HG02623 (cell line): ENCODE data around the gene SYNCRIP.
"Not testable (repeated sequence)": the region's sequence is repeated elsewhere in the genome, so short reads cannot be mapped to it uniquely, and the experiment has no call there.

ENCODE experiments used
- ATAC-seq: cut with Tn5 transposase; IDR thresholded peaks from one replicate; pipeline ENCODE4 v1.9.1; 2021; ENCODE audit warnings: moderate library complexity; ENCODE audit not compliant: unreplicated experiment

The SYNCRIP gene

DNA sequence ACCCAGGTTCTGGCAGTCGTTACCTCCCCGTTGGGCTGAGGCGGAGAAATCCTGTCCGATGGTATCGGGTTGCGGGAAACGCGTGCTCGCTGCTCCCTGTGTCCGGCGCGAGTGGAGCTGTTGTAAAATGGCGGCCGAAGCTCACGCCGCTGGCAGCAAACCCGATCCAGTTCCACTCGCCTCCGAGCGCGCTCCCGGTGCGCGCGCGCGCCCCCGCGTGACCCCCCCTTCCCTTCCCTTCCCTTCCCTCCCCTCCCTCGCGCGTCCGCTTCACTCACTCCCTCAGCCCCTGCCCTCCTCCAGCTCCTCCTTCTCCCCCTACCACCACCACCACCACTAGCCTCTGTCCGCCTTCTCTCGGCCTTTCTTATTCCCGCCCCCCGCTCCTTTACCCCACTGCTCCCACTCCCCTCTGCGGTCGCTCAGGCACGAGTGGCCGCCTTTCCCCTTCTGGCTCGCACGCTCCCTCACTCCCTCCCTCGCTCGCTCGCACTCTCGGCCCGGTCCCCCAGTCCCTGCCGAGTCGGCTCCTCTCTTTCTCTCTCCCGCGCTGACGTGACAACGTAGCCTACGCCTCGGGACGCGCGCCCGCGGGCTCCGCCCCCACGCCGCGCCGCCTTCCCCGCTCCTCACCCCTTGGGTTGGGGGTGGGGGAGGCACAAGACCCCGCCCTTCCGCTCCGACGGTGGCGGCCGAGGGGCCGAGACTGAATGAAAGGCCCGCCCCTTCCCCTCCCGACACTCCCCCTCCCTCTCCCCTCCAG lies at the start of gene SYNCRIP:
Gene SYNCRIP (minus strand): TSS at position 113 of the 763 bp plus-strand sequence. CDS start 1,447 bp downstream, outside the sequence.
- peak; percentile 70 for ATAC-seq

DNA sequence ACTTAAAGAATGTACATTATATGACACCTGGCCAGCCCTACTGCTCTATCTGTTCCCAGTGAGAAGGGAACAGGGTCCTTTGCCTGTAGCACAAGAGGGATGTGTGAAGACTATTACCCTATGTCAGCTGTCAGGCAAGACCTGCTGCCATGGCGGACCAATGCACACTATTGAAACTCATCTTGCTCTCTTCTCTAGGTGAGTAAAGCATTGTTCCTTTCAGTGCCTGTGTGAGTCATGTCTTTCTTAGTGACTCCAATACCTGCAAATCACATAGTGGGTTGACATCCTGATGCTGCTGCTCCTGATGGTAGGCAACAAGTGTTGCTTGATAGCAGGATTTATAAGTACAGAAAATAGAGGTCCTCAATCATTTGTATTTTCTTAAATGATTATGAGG lies 48.8 kb upstream of the SYNCRIP start:
- ATAC-seq, result no peak

DNA sequence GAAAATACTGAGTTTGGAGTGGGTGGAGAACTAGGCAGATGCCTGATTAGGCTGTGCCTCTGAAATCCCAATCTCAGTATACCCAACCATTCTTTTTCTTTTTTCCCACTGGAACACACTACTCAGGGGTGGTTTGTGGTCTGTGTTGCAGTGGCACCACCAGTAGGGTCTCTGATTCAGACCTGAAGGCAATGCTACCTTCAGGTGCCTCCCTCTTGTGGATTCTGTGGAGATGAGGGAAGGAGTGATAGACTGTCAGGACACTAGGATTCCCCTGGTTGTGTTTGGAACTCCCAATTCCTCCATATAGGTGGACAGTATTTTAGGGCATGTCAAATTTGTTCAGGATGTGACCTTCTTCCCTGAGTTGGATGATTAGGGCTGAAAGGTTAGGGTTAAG lies 47.4 kb upstream of the SYNCRIP start:
- no peak for ATAC-seq

DNA sequence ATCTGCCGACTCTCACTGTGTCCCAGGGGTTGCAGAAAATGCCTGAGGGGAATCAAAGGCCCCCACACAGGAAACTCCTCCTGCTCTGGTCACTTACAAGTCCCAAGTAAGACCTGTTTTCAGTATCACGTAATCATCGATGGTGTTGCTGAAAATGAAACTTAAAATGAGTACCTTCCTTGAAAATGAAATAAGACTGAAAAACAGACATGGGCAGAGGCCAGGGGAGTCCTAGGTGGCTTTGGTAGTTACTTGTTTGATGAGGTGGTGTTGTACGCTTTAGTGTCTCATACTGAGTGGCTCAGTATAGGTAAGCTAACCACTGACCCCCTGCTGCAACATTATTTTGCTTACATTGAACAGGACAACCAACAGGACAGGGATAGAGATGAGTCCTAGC lies 43.0 kb upstream of the SYNCRIP start:
- peak; percentile 89 for ATAC-seq

DNA sequence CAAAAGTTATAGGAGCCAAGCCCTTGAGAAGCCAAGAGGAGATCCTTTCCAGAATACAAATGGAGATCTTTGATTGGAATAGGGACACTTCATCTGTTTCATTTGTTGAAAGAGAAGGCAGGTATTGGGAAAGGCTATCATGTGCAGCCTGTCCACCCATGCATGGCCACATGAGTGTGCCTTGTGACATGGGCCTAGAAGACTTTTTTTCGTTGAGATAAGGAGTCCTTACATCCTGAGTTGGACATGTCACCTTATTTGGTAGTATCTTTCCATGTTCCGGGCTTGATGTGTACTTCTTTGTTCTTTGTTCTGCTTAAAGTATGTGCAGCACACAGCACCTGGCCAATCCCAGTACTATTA lies 42.1 kb upstream of the SYNCRIP start:
- ATAC-seq, result no peak

DNA sequence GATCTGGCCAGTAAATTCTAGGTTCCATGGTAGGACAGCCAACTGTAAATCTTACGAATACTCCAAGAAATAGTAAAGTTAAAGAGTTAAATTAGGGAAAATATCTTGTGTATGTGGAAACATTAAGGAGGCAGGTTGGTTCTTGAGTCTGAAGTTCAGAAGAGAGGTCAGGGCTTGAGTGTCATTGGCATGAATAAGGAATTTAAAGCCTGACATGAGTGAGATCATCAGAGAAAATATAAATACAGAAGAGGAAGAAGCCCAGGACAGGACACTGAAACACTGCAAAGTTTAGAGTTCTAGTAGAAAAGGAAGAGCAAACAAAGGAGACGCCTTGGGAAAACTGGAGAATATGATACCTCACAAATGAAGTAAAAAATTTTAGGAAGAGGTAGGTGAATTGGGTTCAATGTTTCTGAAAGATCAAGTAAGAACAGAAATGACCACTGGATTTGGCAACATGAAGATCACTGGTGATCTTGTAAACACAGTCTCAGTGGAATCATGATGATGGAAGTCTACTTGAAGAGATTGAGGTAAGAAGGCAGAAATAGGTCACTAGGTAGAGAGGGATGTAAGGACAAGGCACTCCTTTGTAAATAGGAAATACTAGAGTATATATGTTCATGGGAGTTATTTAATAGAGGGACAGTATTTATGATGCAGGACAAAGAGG lies 41.6 kb upstream of the SYNCRIP start:
- no peak for ATAC-seq

DNA sequence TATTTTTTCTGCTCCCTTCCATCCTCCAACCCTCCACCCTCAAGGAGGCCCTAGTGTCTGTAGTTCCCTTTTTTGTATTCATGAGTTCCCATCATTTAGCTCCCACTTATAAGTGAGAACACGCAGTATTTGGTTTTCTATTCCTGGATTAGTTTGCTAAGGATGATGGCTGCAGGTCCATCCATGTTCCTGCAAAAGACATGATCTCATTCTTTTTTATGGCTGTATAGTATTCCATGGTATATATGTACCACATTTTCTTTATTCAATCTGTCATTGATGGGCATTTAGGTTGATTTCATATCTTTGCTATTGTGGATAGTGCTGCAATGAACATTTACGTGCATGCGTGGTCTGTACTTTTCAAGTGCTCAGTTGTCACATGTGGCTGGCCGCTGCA lies 39.2 kb upstream of the SYNCRIP start:
- ATAC-seq, result not testable (repeated sequence)

DNA sequence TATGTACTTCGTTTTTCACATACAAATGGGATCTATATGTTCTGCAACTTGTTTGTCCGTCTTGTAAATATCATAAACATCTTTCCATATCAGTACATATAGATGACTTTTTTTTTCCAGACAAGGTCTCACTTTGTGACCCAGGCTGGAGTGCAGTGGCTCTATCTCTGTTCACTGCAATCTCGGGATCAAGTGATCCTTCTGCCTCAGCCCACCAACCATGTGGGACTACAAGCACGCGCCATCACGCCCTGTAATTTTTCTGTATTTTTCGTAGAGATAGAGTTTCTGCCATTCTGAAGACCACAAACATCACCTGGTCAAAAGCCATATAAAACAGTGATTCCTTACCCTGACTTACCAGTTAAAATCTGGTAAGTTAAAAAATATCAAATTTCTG lies 37.7 kb upstream of the SYNCRIP start:
- ATAC-seq, result no peak

DNA sequence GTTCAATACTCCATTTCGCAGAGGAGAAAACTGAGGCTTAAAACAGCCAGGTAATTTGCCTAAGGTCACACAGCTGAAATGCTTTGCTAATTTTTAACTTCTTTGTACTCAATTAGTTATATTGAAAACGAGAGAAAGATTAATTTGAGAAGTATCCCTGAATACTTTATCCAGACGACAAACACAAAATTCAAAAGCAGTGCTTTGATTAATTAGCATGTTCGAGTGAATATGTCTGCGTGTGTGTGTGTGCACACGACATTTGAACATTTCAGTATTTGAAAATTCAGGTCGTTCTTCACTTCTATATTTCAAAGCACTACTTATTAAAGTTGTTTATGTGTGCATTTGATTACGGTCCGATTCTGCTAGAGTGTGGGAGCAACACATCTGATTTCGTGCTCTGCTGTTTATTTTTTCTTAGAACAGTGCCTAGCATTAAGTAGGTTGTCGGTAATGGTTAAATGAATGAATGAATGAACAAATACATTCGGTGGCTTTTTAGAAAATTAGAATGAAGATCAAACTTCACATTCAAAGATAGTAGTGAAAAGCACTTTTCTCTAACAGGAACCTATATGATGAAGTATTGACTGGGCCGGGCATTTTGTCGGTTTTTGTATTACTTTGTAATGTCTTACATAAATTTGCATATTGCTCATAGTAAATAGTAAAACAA lies 36.9 kb upstream of the SYNCRIP start:
- ATAC-seq, result no peak

DNA sequence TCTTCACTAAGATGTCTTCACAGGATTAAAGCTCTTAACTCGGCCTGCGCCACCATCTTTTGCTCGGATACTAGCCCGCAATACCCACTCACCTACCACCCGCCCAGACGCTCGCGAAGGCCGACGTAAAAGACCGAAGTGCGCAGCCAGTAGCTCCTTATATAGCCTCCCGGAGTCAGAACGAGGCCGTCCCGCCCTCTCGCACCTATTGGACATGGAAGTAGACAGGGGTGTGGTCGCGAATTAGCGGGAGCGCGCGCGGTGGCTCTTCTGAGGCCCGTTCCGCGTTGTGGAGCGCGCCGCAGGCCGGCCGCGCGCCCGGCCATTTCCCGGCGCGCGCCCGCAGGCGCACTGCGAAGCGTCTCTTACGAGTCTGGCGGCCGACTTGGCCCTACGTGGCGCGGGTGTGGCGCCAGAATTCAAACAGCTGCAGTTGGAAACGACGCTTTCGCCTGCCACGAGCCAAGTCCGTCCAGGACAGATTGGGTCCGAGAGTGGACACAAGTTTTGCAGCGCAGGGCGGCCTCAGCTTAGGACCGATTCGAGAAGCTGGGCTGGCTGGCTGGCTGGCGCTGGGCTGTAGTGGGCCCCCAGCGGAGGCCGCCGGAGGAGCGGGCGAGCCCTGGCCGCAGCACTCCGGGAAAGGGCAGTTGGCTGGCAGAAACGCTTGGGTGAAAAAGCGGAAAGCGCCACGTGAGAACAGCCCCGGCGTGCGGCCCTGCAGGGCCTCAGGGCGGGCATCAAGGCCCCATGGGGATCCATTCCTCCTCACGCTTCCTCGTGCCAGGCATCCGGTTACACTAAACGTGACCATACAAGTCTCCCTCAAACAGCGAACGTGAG lies 36.1 kb upstream of the SYNCRIP start:
- peak; percentile 80 for ATAC-seq

DNA sequence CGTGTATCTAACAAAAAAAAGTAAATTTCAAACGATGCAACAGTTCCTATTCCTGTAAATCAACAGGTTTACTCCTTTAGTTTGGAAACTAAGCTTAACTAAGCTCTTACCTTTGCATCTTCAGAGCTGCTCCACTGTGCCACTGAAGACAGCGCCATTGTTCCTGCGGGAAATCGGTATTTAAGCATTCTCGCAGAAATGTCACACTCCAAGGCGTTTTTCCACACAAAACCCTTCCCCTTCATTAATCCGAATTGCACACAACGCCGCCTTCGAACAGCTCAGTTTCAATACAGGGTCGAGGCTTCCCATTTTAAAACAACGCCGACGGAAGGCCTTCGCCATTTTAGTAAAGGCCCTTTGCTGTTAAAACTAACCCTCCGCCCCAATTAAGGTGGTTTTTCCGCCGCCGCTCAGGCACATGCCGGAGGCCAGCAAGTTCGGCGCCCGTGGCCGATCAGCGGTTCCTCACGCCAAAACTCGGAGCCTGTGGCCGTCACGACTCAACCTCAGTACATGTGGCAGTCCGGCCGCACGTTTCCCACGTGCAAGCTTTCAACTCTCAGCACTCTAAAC lies 35.4 kb upstream of the SYNCRIP start:
- ATAC-seq, result no peak

DNA sequence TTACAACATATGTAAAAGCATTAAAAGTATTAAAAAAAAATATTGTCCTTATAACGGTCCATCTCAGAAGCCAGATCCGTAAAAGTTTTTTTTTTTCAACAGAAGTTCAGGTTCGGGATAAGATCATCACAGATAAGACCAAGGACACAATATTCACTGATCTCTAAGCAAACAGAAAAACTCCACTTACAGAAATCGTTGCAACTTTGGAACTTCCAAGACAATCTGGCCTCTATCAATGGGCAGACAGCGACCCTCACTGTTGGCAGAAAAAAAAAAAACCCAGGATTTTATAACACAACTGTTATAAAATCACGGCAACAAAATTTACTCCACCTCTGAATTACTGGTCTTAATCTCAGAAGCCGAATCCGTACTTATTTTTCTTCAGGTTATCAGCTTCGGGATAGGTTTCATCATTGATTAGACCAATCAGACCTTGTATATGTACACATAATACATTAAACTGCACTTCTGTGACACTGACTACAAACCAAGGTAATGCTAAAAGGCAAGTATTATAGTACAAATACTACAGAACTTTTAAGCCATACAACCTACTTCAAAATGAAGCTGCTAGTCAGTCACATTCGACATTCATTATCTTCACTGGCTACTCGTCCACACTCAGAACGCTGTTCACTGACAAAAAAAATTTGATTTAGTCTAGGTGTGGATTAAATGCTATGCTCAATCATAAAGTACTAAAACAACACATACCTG lies 34.7 kb upstream of the SYNCRIP start:
- ATAC-seq, result no peak

DNA sequence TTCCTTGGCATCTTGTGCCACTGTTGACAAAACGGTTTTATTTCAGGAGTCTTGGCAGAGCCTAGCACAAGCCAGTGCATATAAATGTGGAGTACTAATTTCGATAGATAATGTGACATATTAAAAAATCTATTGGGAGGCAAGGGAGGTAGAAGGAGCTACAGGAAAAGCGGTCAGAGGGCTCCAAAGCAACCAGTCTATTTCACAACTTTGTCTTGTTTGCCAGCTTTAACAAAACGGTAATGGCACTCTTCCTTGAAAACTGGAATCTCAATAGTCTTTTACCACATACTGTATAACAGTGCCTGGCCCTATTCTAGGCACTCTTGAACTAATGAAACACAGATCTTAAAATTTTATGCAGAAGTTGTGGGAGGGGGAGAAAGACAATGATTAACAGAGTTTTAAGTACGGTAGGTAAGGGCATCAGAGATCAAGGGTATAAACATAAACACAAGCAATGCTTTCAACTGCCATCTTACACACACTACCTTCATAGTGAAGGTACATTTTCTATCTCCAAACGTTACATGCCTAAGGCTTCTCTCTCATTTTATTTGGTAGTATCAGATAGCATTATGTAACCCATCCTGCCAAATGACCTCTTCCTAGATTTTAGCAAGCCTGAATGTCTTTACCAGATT lies 33.5 kb upstream of the SYNCRIP start:
- ATAC-seq, result no peak

DNA sequence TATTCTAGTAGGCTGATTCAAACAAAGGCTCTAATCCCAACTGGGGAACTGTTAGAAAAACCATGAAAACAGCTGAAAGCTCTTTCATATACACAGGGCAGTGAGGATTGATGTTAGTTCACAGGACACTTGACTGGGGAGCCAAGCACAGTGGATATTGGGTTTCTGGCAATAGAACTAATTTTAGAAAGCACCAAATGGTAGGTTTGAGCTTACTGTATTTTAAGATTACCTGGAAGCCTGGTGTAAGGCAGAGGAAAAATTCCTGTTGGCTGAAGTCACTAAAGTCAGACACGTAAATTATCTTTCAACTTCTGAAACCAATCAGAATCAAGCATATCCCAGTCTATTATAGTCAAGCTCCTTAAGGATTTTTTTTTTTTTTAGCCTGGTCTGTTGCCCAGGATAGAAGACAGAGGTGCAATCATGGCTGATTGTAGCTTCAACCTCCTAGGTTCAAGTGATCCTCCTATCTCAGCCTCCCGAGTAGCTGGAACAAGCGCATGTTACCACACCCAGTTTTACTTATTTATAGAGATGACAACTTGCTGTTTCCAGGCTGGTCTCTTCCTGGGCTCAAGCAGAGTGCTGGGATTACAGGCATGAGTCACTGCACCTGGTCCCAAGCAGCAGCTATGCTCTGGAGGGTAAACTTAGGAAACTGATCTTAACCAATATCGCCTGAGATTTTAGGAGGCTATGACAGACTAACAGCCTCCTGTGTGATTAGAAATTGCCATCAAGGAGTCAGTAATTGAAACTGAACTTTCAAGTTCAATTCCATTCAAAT lies 32.5 kb upstream of the SYNCRIP start:
- ATAC-seq, result no peak

DNA sequence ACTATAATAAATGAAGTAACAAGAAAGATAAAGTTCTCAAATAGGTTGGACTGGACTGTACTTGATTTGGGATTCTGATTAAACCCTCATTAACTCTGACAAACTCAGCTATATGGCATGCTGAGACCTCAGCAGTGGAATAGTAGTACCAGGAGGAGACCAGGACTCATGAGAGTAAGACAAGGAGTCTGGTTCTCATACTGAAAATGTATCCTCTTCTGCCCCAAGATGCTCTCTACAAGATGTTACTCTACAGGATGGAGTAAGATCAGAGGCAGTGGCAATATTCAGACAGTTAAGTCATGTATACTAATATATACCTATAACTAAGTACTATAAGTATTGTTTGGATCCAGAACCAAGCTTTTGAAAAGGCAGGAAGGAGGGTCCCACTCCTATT lies 31.9 kb upstream of the SYNCRIP start:
- ATAC-seq, result no peak

DNA sequence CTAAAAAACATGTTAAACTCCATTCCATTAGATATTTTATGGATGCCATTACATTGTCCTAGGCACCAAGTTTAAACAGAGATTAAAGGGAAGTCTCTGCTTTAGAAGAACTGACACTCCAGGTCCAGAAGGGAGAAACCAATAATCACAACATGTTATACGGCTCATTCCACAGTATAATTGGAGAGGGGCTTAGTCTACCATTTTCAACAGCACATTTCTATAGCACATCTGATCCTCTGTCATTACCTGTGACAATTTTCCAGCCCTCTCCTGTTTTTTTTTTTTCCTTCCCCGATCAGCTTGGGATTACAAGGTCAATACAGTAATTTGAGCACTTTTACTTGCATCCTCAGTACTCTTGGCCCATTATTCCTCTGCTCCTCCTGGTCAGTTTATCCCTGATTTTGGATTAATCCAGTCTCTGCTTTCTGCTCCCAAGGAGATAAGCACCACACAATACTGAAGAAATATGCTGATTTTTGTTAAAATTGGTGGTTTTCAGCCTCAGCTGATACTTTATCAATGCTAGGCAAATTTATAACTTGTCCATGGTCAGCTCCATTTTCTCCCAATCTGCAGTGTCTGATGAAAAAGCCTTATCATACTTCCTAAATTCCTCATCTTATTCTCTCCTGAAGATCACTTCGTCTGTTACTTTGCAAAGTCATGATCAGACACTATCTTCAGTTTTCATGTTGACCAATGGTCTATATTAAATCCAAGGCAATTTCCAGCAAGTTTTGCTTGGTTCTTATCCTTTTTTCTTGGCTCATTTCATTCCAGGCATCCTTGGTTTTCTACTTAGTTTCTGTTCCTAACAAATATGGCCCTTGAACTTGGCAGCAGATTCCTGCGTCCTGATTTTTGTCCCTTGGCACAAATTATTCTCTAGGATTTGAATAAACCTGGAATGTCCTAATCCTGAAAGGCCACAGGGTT lies 30.8 kb upstream of the SYNCRIP start:
- no peak for ATAC-seq

DNA sequence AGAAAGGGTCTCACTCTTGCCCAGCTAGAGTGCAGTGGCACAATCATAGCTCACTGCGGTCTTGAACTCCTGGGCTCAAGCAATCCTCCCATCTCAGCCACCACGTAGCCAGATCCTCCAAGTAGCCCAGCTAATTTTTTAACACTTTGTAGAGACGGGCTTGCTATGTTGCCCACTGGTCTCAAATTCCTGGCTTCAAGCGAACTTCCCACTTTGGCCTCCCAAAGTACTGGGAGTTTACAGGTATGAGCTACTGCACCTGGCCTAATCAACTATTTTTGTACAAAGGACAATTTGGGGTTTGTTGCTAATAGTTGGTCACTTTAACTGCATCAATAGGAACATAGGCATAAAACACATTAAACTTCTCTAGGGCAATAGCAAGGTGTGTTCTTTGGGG lies 29.9 kb upstream of the SYNCRIP start:
- ATAC-seq, result no peak

DNA sequence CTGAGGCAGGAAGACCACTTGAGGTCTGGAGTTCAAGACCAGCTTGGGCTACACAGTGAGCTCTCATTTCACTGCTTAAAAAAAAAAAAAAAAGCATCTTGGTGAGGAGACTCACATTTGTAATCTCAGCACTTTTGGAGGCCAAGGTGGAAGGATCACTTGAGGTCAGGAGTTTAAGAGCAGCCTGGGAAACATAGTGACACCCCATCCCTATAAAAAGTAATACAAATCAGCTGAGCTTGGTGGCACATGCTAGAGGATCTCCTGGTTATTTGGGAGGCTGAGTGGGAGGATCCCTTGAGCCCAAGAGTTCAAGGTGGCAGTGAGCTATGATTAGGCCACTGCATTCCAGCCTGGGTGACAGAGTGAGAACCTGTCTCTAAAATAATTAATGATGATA lies 29.4 kb upstream of the SYNCRIP start:
- no peak for ATAC-seq
